Glomerular endothelial cell (primary cell): ENCODE data around the gene FRMD4A. TPM values are rescaled to one million over a fixed set of nuclear protein-coding genes. Genes with fewer than 3 reads are reported as not detected.
"Not testable (repeated sequence)": the region's sequence is repeated elsewhere in the genome, so short reads cannot be mapped to it uniquely, and the experiment has no call there.

Source experiments
- DNase-seq: peaks from one replicate; pipeline ENCODE4 v3.0.0-alpha.2; 2011; ENCODE audit warnings: low read depth, low spot score; ENCODE audit errors: extremely low read depth
- total RNA-seq: library from RNA; depleted of rRNA; stranded (reverse); fragments of >200 nt; gene quantifications from 2 replicates; pipeline ENCODE4 v1.2.3, GENCODE V29; 2015

Gene FRMD4A
- total RNA-seq, 1 donor from 2014 or later, result 162 TPM

DNA sequence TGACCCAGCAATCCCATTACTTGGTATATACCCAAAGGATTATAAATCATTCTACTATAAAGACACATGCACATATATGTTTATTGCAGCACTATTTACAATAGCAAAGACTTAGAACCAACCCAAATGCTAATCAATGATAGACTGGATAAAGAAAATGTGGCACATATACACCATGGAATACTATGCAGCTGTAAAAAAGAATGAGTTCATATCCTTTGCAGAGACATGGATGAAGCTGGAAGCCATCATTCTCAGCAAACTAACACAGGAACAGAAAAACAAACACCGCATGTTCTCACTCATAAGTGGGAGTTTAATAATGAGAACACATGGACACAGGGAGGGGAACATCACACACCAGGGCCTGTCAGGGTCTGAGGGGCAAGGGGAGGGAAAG lies 434.6 kb downstream of the FRMD4A start:
- DNase-seq, result not testable (repeated sequence)

DNA sequence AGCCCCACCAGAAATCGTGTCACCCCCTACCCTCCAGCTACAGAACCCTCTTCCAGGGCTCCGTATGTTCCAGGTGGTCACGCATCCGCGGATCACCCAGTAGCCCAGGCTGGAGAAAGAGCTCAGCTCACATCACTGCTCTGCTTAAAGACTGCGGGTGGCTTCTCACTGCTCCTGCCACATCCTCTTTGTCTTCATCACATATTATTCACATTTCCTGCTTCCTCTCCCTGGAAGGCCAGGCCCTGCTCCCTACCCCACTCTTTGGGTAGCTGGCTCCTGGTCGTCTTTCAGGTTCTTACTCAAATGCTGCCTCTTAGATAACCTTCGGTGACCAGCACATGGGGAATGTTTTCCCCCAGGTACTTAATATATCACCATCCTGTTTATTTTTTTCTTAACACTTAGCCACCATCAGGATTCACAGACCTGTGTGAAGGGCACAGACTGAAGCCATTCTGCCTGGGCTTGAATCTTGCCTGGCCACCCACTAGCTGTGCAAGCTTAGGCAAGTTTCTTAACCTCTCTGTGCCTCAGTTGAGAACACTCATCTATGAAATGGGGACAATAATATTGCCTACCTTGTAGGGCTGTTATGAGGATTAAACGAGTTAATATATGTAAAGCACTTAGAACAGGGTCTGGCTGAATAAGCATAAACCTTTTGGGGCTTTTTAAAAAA lies 436.2 kb downstream of the FRMD4A start:
- DNase-seq, result no peak

DNA sequence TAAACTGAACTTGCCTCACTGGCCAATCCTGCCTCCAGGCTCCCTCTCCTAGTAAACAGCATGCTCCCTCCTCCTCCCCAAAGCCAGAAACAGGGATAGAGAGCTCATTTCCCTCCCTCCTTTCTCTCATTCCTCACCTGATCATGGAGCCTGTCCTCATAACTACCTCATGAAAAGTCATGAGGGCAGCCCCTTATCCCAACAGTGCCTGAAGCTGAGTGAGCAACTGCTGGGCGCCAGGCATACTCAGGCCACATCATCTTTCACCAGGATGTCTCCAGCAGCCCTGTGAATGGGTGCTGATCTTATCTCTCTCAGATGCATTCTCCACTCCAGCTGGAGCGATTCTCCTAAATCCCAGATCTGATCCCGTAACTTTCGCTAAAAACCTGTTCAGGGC lies 436.8 kb downstream of the FRMD4A start:
- no peak for DNase-seq

DNA sequence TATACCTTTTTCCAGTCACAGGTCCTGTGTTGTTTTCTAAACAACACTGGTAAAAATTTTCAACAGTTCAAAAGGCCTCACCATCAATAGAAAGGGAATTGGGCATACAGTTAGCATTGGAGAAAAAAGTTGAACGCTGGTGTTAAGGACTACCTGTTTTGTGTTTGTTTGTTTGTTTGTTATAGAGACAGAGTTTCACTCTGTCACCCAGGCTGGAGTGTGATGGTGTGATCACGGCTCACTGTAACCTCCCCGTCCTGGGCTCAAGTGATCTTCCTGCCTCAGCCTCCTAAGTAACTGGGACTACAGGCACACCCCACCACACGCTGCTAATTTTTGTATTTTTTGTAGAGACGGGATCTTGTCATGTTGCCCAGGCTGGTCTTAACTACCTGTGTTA lies 437.9 kb downstream of the FRMD4A start:
- no peak for DNase-seq

DNA sequence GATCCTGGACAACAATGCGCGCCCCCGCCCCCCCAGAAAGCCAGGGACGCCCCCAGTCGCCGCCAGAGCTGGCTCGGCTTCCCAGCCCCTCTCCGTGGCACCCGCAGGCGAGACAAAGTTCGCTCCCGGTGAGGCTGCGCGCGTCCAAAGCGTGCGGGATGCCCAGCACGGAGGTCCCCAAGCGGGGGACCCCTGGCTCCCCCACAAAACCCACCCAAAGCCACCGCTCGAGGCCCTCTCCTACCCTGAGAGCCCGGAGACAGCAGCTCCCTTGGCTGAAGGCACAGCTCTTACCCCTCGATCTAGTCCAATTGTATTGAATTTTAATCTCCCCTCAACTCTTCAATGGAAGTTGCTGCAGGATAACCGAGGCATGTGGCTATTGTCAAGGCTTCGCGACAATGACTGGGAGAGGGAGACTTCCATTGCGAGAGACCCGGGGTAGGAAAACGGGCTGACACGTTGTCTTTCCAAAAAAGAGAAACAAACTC lies 438.7 kb downstream of the FRMD4A start:
- no peak for DNase-seq

DNA sequence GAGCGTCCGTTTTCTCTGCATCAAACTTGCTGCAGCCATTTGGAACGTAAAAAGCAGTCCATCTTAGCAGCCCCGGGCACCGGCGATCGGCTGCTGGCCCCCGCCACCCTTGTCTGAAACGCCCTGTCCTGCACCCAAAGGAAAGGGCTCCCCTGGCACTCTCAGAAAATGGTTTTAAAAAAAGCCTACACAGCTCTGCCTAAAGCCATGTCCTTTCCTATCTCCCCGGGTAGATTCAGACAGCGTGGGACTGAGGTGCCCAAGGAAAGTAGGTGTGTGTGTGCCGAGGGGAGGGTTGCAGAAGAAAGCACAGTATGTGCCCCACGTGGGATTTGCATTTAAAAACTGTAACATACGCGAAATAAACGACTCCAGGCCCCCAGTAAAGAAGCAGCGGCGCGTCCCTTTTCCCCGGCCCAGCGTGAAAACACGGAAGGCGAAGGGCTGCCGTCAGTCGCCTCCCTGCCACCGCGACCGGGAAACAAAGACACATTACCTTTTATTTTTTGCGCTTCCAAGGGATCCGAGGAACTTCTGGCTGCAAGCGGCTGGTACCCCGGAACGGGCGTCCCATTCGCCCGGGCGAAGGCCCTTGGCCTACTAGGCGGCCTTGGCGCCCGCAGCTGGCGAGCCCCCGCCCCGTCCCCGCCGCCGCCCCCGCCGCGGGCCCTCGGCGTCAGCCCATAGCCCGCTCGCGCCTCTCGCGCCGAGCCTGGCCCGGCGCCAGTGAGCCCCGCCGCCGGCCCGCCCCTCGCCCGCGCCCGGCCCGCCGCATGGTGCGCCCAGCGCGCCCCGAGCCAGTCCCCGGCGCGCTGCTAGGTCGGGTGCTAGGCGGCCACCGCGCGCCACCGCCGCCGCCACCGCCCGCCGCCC lies 439.4 kb downstream of the FRMD4A start:
- DNase-seq, result no peak

DNA sequence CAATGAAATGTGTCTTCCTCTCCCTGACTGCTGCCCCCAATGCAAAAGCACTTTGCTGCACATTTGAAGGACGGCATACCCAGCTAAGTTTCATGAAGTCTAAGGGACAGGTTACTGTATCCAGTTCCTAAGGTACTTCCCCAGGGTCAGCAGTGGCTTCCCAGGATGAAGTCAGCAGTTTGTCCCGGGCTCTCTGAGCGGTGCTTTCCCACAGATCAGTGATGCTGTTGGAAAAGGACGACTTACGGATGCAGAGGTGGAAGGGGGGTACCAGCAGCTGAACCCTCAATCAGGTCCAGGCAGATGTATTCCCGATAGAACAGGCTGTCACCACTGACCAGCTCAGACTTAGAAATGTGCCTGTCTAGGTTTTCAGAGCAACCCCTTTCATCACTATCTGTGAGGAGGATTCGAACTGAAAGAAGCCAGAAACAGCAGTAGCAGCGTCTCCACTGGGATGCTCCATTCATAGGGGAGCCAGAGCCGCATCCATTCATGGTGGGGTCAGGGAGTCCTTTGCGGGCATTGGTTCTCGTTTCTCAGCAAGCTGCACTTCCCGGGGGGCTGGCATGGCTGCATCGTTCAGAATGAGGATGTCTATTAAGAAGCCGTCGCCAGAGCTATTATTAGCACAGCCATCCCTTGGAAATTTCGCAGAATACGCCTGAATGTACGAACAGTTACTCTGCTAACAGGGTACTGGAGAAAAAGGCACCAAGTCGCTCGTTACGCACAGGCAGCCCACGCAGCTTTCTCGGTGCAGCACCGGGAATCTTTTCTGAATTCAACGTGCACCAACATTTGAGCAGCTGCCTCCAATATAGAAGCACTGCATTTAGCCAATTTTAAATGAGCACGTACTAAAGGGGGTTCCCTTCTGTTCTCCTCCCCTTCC lies 440.2 kb downstream of the FRMD4A start:
- no peak for DNase-seq

DNA sequence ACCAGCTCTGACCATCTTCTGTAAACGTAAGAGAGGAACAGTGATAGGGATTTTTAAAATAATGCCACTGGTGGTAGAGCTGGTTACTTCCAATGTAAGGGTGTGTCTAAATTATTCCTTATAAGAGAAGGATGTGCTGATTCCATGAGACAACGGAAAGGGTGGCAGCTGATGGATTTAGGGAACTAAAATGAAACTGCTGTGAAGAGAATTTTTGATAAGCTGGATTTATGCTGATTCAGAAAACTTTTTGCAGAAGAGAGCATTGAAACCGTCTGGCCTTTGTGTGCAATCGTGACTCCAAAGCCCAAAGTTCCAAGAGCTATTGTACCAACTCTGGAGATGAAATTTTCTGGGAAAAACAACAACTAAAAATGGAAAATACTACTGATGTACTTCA lies 443.0 kb downstream of the FRMD4A start:
- no peak for DNase-seq

DNA sequence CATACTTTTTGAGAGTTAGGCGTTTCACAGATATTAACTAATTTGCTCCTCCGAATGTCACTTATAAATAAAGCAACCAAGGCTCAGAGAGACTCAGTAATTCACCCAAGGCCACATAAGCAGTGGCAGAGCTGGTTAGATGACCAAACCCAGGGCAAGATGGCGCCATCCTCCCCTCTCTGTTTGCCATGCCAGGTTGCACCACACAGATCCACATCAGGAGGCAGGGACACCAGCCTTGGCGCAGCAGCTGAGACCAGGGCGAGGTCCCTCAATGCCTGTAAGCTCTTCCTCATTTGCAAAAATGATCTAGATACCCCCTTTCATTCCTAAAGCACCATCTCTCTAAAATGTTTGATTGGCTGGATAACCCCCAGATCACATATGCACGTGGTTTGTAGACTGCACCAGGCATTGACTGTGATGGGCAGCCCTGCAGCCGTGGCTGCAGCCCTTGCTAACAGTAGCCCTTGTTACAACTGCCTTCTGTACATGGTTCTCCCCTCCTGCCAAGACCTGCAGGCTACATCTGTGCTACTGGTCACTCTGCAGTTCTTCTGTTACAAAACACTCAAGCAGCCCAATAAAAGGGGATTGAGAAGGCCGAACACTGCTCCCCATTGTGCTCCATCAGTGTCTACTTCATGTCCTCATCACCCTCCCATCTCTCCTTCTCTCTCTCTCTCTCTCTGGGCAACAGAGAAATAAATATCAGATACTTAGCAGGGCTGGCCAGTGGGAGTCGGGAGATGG lies 445.3 kb downstream of the FRMD4A start:
- DNase-seq, result no peak

DNA sequence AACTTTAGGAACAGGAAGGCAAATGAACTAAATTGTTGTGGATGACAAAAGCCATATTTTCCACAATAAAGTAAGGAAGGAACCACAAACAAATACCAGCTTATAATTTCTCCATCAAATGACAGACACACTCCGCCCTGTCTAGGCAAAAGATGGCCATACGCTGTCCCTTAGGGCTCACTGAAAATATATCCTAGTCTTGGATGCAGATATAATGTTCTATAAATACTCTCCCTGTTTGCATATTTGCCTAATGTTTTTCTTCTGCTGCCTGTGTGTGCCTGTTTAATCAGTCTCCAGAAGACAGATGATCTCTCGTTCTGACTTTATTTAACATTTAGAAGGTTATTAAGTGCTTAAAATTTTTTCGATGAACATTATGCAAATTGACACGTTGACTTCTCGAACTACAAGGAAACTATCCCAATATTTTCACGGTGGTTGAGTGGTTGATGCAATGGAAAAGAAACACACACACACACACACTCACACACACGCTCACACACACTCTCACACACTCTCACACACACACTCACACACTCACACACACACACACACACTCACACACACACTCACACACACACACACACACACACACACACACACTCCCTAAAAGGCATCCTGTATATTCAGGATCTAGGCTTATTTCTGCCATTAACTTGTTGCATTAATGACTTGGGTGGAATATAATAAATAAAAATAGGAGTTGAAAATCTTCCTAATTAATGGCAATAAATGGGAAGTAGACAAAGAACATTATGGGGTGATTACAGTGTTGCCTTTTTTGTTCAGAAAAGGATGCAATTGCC lies 446.9 kb downstream of the FRMD4A start:
- DNase-seq, result no peak

DNA sequence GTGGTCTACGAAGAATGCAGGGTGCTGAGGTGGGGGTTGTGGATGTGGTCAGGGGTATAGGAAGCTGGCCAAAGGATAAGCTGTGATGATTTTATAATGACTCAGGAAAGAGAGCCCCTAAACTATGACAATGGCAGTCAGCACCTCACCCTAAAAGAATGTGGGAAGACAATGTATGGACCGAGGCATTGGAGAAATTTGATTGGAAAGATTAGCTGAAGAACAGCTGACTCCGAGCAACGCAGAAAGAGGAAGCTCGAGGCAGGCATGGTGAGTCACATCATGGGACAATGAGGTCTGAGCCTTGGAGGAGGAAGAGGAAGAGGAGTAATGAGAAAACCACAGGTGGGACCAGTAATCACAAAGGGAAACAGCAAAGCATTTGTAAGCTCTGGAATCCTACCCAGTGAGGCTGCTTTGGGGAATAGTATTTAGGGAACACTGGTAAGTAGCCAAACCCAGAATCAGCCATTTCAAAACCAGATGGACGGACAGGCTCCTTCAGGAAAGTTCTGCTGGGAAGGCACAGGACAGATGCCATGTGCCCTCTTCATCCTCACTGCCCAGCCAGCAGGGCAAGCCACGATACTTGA lies 448.5 kb downstream of the FRMD4A start:
- peak; percentile 99 for DNase-seq

- no peak for DNase-seq
These were observed 450.0 kb downstream of the FRMD4A start for GRCh38 chr10:13880760-13881159.

DNA sequence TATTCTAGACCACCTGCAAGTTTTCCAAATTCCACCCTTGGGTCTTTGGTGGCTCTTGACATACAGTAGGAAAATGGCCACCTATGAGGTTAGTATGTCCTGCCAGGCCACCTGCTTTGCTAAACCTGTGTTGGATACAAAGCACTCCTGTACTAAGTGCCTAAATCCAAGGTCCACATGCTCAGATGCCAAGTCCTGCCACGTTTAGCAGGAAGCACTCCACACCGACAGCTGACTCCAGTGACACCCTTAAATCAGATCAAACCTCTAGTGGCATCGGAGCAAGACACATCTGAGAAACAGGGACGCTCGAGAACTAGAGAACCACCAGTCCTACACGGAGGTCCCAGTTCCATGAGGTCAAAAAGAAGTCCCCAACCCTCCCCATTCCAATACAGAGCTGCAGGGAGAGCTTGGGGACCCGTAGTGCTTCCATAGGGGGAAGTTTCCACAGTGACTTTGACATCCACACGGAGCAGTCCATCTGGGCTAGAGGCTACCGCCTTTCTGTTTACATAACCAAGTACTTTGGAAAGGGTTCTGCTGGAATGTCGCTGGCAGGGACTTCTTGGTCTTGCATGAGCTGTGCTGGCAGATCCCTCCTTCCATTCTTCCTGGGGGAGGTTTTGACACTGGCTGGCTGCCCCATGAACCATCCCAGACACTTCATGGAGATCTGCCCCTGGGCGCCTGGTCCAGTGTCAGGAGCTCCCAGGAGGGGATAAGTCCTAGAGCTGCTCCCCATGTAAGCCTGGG lies 453.4 kb downstream of the FRMD4A start:
- no peak for DNase-seq

GRCh38 chr10:13873196-13873595 lies 457.5 kb downstream of the FRMD4A start:
- no peak for DNase-seq

DNA sequence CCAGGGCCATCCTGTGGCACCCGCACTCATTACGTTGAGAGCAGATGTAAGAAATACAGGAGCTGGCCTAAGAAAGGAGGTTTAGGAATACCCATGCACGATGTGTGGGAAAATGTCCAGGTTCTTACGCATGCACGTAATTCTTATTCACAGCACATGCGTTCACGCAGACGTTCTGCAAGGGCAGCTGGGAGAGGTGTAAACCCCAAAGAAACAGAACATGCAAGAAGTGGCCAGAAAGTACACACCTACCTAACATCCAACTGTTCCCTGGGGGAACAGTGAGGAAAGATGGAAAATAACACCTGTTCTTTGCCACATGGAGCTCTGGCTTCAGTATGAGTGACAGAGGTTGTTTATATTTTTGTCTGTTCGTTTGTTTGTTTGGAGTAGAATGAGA lies 458.3 kb downstream of the FRMD4A start:
- DNase-seq, result no peak

- DNase-seq, result no peak
These were observed 458.9 kb downstream of the FRMD4A start for GRCh38 chr10:13871776-13872175.

GRCh38 chr10:13871011-13871410 lies 459.7 kb downstream of the FRMD4A start:
- DNase-seq, result no peak

DNA sequence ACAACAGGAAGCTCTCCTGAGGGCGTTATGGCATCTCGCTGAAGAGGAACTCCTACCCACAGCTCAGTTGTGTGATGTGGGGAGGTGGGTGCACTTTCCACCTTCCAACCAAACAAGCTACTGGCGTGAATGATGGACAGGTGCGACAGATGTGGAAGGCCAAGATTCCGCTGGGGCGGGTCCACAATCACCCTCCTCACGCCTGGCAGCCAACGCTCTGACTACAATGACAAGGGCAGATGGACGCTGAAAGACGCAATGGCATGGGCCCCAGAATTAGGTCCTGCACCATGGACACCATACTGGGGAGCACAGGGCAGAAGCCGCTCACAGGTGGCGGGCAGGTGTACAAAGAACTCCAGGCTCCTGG lies 461.4 kb downstream of the FRMD4A start:
- DNase-seq, result no peak
